Stimulated activated CD8-positive, alpha-beta memory T cell treated with anti-CD3 and anti-CD28 coated beads, Interleukin-15, amount 100 ng/mL, for 4 hours (primary cell): ENCODE results near the gene EYS.

Source experiments
- DNase-seq, 2 donors: peaks; one replicate each; pipeline ENCODE4 v3.0.0-alpha.2; 2020; ENCODE audit warnings: low read depth in 2 of 2

The EYS gene

DNA sequence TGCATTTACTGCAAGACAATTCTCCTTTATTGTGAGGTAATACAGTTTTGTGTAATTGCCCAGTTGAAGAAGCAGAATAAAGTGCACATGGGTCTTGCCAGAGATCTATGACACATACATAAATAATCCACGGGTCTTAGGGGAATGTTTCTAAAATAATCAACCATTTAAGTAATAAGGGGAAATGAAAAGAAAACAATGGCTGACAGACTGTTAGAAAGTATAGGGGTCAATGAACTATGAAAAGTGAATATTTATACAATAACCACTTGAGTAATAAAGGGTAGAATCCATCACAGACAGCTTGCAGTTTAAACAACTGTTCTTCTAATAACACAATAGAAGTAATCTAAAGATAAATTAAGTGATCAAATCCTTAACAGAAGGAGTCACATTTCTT, 477.2 kb downstream of the EYS start:
- DNase-seq, result no peak

DNA sequence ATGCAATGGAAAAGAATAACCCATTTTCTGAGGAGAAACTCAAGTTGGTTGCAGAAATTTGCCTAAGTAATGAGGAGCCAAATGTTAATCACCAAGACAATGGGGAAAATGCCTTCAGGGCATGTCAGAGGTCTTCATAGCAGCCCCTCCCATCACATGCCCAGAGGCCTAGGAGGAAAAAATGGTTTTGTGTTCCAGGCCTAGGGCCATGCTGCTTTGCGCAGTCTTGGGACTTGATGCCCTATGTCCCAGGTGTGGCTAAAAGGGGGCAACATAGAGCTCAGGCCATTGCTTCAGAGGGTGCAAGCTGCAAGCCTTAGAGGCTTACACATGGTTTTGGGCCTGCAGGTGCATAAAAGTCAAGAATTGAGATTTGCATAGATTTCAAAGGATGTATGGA, 485.9 kb downstream of the EYS start:
- DNase-seq, result no peak

DNA sequence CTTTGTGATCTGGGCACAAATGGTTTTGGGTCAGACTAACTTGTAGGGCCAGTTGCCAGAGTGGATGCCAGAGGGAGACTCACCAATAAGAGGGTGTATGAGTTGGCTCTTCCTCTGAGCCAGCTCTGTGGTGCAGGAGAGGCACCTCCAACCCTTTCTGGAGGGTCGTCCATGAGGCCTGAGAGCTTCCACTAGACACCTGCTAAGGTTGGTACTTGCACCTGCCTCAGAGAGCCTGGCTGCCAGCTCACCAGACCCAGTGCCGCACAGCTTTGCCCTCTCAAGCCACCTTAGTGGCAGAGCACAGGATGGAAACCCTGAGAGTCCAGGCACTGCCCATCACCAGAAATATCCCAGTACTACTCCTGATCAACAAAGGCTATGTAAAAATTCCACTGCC, 504.3 kb downstream of the EYS start:
- no peak for DNase-seq

DNA sequence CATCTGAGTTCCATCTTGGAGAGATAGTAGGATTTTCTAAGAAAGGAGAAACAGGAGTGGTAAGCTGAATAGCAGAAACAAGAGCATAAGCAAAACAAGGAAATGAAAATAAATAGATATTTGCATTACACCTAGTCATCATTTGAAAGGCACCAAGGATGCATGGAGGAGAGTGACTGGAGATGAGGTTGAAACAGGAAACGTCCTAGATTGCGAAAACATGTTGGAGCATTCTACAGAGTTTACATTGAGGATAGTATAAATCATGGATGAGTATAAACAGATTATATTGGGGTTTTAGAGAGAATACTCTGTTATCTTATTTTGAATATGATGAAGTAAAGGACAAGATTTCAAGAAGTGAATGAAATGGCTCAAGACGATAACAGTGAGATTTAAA, 507.3 kb downstream of the EYS start:
- DNase-seq, result no peak

DNA sequence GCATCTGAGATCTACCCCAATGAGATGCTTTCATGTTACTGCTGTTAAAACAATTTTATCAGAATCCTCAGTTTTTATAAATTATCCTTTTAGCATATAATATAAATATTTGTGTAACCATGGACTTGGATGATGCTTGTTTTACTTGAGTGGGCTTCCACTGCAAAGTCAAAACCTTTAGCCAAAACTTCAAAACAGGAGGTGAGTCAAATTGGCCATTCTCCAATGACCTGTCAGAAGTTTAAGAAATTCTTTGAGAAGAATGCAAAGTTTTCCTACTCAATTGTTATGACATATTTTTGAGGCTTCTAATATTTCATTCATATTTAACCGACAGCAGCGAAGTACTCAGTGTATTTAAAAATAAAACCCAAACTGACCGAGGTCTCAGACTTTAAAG, 507.9 kb downstream of the EYS start:
- no peak for DNase-seq

DNA sequence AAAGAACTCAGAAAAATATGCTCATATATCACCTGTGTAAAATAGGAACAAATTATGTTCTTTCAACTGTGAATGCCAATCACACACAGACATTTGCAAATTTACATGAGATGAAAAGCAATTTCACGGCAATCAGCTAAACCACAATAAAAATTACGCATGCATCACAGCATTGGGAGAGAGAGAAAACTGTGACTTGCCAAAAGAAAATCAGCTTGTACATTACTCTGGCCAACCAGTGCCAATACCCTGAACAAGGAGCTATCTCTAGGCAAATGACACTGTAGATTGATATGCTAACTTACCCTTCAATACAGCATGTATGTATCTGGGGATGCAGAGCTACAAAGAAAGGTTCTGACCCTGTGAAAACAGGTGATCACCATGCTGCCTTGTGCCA, 515.6 kb downstream of the EYS start:
- DNase-seq, result no peak

DNA sequence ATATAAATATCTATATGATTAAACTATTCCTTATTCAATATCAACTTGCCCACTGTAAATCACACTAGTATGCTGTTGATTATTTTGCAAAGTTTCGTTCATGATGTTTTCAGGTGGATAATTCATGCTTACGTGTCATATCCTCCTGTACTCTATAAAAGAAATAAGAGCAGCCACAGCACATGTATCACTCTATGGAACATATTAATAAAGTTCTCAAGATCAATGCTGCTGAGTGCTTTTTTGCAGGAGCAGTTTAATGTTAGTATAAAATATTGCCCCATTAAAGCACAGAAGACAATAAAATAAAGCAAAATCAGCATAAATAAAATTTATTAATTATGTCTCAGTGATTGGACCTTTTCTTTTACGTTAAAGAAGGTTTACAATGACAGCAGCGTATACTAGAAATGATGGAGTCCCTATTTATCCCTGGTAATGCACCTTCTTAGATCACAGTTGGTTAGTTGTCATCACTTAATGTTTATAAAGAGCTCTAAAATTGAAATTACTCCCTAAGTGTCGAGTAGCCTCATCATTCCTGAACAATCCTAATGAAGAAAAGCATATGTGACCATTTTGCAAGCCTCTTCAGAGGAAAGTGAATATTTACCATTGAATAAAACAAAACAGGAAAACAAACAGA, 517.7 kb downstream of the EYS start:
- no peak for DNase-seq

DNA sequence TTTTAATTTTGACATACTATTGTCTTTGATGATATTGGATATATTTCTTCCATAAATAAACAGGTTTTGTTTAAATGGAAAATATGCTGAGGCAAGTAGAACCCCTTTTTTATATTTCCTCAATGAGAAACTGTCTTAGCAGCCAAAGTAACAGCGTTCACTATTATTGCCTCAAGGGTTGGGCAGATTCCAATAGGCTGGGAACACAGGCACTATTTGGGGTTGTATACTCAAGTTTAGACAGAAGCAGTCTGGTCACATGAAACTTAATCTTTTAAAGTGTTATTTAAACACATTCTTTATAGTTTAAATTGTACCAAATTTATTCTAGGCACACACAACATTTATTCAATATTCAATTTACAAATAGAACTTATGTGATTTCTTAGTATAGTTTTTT, 520.2 kb downstream of the EYS start:
- no peak for DNase-seq

DNA sequence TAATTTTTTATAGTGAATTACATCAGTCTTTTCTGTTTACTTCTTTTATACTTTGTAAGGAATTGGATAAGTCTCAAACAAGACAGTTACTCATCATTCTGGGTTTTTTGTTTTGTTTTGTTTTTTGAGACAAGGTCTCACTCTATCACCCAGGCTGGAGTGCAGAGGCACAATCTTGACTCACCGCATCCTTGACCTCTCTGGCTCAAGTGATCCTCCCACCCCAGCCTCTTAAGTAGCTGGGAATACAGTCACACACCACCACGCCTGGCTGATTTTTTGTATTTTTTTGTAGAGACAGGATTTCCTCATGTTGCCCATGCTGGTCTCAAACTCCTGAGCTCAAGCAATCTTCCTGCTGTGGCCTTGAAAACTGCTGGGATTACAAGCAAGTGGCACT, 524.3 kb downstream of the EYS start:
- no peak for DNase-seq

DNA sequence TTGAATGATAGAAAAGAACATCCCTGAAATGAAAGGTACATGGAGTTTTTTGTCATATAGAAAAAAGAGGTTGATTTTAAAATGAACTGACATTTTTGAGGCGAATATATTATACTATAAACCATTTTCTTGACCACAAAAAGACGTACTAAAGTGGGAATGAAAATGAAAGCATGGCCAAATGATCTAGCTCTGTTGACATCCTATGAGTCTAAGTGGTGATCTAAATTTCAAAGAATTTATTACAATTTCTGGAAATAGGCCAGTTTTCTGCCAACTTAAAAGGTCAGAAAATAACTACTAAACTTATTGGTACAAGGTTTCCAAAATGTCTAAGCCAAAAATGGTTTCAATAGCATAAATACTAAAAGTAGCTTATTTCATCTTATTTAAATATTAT, 536.8 kb downstream of the EYS start:
- DNase-seq, result no peak

DNA sequence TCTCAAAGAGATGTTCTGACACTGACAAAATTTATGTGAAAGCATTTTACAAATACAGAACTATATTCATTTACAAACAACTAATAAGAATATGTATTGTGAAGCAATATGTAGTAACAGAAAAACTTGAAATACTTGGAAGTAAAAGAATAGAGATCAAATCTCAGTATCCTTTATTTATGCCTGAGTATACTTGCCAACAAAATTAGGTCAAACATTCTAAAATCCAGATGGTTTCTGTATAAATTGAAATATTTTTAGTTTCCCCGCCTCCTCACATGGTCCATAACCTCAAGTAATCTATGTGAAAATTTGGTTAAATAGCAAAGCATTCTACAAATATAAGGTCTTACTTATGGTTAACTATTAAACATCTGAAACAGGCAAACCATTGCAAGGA, 545.4 kb downstream of the EYS start:
- no peak for DNase-seq

DNA sequence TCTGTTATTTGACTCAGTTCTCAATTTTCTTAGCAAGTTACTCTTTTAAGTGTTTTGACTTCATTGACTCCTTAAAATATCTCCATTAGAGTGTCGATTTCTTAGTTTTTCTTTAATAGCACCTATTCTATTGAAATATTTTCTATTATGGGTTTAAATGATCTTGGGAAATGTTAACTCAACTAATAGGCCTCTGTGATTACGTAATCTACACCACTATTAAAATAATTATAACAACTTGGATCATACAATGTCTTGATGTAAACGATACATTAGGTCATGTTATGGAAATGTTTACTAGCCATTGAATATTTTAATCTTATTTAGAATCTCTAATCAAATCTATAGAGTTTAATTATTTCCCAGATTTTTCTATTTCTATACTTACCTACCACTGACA, 550.0 kb downstream of the EYS start:
- no peak for DNase-seq

DNA sequence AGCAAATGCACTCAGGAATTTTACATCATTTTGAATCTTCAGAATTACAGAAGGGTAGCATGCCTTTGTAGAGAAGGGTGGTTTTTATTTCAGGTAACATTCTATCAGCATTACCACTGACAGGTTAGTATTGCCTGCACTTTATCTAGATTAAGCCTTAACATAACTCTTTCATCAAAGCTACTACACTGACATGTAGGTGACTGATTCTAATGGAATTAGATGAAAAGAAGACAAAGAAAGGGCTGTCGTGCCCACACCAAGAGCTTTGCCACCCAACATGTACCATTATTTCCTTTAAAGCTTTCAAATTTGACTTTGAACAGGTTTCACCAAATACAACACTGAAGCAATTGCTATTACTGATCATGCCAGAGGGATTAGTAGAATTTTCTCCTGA, 551.9 kb downstream of the EYS start:
- no peak for DNase-seq

DNA sequence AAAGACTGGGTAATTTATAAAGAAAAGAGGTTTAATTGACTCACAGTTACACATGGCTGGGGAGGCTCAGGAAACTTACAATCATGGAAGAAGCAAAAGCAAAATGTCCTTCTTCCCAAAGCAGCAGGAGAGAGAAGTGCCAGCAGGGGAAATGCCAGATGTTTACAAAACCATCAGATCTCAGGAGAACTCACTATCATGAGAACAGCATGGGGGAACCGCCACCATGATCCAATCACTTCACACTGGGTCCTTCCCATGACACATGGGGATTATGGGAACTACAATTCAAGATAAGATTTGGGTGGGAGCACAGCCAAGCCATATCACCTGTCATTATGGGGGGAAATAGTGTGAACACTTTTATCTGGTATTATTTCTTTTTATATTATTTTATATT, 557.2 kb downstream of the EYS start:
- DNase-seq, result no peak

DNA sequence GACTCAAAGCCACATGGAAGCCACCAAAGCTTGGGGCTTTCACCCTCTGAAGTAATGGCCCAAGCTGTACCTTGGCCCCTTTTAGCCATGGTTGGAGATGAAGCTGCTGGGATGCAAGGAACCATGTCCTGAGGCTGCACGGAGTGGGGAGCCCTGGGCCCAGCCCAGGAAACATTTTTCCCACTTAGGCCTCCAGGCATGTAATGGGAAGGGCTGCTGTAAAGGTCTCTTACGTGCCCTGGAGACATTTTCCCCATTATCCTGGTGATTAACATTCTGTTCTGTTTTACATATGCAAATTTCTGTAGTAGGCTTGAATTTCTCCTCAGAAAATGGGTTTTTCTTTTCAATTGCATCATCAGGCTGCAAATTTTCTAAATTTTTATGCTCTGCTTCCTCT, 558.2 kb downstream of the EYS start:
- no peak for DNase-seq

DNA sequence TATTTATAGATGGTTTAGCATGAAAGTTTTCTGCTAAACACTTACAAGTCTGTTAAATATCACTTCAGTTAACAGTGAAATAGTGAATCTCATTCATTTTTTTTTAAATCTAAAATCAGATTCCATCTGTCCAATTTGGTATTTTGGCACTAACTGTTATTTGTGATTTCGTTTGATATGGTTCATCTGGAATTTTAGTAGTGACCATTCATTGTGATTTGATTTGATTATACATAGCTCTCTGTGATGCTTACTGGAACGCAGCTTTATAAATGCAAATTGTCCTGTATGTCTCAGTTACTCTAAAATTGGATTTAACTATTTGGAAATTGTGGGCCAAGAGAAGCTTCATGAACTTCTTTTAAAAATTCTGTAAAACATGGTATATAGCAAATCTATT, 571.5 kb downstream of the EYS start:
- no peak for DNase-seq

DNA sequence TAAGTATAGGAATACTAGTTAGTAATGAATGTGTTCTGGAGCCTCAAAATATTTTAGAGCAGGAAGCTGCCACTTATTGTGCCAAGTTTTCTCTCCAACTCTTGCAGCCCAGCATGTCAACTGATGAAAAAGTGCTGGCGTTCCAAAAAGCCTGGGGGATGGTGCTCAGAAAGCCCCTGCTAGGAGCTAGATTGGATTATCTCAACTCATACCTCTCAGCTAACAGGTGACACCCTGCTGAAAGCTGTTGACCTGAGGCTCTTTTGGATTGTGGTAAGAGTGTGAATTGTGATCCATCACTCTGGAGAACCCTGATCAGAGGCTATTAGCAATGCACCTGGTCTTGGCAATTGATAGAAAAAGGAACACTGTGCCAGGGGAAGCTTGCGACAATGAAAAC, 580.4 kb downstream of the EYS start:
- DNase-seq, result no peak

DNA sequence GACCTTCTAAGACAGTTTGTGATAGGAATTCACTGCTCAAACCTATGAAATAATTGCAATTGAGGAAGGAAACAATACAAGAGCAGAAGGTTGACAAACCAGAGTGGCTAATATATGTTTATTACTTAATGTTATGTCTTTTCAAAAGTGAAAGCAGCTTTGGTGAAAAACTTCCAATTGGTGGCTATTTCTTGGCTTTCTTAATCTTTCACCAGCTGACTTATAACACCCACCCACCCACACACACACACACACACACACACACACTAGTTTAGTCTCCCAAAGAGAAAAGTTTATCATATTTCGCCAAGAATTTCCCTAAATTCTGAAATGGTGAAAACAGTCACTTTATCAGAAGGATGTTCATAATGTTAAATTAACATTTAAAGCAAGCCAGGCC, 583.5 kb downstream of the EYS start:
- DNase-seq, result no peak

DNA sequence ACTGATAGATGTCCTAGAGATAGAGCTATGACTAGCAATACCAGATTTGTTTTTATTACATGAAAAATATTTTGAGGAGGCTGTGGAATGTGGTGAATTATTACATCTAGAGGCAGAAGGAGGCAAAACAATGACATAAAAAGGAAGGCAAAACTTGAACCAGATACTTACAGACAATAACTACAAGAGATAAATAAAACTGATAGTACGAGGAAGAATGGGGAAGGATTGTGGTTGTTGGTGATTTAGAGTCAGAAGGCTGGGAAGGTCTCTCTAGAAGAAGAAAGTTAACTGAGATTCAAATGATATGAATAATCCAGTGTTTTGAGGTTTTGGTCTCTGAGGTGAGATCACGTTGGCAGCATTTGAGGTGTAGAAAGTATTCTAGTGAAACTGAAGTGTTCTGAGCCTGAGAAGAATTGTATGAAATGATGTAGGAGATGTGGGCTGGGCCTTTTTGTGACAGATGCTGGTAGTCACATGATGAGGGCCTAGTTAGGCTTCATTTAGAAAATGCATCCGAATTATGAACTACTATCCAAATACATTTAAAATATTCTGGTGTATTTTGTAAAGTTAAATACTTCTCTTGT, 589.1 kb downstream of the EYS start:
- no peak for DNase-seq

DNA sequence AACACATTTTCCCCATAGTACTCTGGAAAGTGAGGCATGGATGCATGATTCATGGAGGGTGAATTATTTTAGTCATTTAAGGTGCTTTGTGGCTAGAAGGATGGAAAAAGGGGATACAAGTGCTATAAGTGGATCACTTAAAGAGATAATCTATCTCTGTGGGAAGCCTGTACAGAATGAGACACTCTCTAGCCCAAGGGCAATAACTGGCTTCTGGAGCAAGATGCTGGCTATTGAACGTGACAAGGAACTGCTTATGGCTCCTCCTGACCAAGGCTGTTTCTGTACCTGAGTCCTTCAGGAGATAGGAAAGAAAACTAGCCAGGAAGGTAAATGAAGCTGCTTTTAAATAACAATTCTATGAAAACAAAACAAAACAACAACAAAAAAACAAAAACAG, 590.7 kb downstream of the EYS start:
- DNase-seq, result no peak

DNA sequence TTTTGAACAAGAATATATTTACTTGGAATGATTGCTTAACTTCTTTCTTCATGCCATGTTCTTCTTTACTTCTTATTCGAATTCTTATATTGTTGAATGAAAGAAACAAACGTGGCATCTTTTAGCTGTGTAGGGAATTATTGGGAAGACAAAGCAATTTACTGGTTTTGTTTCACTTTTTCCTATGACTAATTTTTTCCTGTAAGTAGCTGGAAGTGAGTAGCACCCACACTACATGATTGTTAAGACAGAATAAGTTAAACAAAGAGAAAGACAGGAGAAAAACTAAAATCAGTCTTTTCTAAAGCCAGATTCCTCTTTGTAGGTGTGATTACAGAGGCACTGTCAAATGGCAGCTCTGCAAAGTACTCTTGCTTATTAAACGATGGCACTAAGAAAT, 593.4 kb downstream of the EYS start:
- no peak for DNase-seq

DNA sequence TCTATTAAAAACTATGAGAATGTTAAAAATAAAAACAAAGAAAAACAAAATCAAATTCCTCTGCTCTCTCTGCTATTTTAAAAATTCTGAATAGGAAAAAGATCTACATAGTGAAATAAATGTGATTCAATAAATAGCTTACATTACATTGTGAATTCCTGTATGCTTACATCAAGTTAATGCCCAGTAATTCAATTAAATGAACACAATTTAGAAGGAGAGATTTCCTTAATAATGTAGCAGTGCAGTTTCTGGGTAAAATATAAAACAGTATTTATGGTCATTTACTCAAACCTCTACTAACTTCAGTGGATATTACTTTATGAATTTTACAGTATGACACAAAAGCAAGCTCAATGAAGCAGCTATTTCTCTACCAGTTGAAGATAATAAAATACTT, 594.6 kb downstream of the EYS start:
- no peak for DNase-seq

DNA sequence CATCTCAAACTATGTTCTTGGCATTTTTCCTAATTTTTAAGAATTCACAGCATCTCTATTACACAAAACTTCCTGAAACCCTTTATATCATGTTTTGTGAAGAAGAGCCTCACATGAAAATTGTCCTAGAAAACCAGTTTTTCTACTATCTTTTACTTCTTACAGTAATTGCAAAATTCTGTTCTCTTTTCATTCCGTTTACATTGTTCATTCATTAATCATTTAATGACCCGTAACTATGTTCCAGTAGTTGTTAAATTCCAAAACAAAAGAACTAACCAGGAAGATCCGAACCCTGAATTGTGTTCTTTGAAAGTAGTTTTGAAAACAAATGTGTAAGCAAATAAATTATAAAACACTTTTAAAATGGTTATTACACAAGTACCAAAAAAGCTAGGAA, 597.0 kb downstream of the EYS start:
- no peak for DNase-seq

DNA sequence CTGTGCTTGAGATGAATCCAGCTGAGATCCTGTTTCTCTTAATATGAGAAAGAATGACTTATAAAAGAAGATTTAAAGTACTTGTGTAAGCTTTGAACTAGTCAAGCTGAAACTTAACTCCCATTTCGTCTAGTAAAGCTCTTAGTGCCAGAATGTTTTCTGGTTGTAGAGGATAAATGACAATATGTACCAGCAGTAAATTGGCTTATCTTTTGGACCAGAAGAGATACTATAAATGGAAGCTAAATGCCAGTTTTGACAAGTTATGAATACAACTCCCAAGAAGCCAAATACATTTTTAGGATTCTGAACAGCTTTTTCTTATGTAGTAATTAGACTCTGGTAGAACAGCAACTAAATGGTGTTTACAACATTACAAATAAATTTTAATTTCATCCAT, 608.7 kb downstream of the EYS start:
- no peak for DNase-seq
